B cell (primary cell): ENCODE results near the gene HDGFL2. TPM values are rescaled to one million over a fixed set of nuclear protein-coding genes. Genes with fewer than 3 reads are reported as not detected.

ENCODE experiments used
- ATAC-seq: fragments of 200-7000 bp; cut with Tn5 transposase; one replicate; pipeline ENCODE4 v1.10.0; 2021; ENCODE audit warnings: low read depth, mild to moderate bottlenecking, moderate number of reproducible peaks, moderate library complexity
- CTCF ChIA-PET: fragments of 350-600 bp; sonication (Branson Sonifier 250); formaldehyde crosslinking; loops from one replicate; lab custom pipeline; 2021; ENCODE audit warnings: antibody characterized with exemption, inconsistent platforms; lab: Charles Lee
- POLR2A ChIA-PET: fragments of 350-600 bp; sonication (Branson Sonifier 250); formaldehyde crosslinking; loops from one replicate; lab custom pipeline; 2021; ENCODE audit warnings: antibody characterized with exemption; lab: Charles Lee
- DNase-seq: peaks from one replicate; pipeline ENCODE4 v3.0.0; 2013
- H2AFZ ChIP-seq: 2 replicates; pipeline ENCODE4 v1.6.1; 2012; ENCODE audit warnings: mild to moderate bottlenecking, low read depth, low read length; ENCODE audit not compliant: insufficient read depth, poor library complexity, severe bottlenecking
- H3K27ac ChIP-seq, 2 donors: 1 replicate in 1 of 2; 2 replicates in 1 of 2; pipeline ENCODE4 v1.5.1; 2012 to 2013; ENCODE audit warnings: low read length in 2 of 2, mild to moderate bottlenecking in 2 of 2, moderate library complexity in 1 of 2
- H3K27me3 ChIP-seq, 4 experiments: fragments of 200-600 bp in 1 of 4; sonication (generic) in 1 of 4; replicated peaks in 1 of 4; 1 replicate in 2 of 4; 2 replicates in 2 of 4; pipeline versions ENCODE4 v1.6.1 to v1.7.0; 2013 to 2016; ENCODE audit warnings: low read length in 3 of 4, mild to moderate bottlenecking in 2 of 4, mixed read lengths in 1 of 4, moderate library complexity in 1 of 4; ENCODE audit not compliant: insufficient read depth in 4 of 4, control insufficient read depth in 3 of 4; ENCODE audit errors: control extremely low read depth in 1 of 4
- H3K36me3 ChIP-seq, 2 experiments: replicated peaks in 1 of 2; 1 replicate in 1 of 2; 2 replicates in 1 of 2; pipeline versions ENCODE4 v1.6.1 to v1.7.1; 2013; ENCODE audit warnings: low read length in 1 of 2; ENCODE audit not compliant: insufficient read depth in 2 of 2, control insufficient read depth in 1 of 2; ENCODE audit errors: control extremely low read depth in 1 of 2, extremely low read depth in 1 of 2
- H3K4me1 ChIP-seq, 2 donors: fragments of 200-600 bp in 1 of 2; sonication (generic) in 1 of 2; 1 replicate in 1 of 2; 2 replicates in 1 of 2; pipeline versions ENCODE4 v1.5.1 to v1.6.1; 2013 to 2017; ENCODE audit warnings: low read length in 2 of 2; ENCODE audit not compliant: control insufficient read depth in 2 of 2, insufficient read depth in 2 of 2
- H3K4me2 ChIP-seq: replicated peaks from 2 replicates; pipeline ENCODE3; 2012; ENCODE audit warnings: mild to moderate bottlenecking, low read depth, low read length; ENCODE audit not compliant: poor library complexity, severe bottlenecking
- H3K4me3 ChIP-seq, 5 experiments: fragments of 200-600 bp in 1 of 5; sonication (generic) in 1 of 5; 1 replicate in 3 of 5; 2 replicates in 2 of 5; pipeline versions ENCODE4 v1.5.1 to v1.7.0; 2011 to 2016; ENCODE audit warnings: low read length in 4 of 5, mild to moderate bottlenecking in 4 of 5, low read depth in 2 of 5, control low read depth in 1 of 5, moderate library complexity in 1 of 5; ENCODE audit not compliant: insufficient read depth in 1 of 5; ENCODE audit errors: control extremely low read depth in 1 of 5, extremely low read depth in 1 of 5
- H3K79me2 ChIP-seq: fragments of 200-600 bp; sonication (generic); one replicate; pipeline ENCODE4 v1.6.0; 2016; ENCODE audit warnings: low read length; ENCODE audit not compliant: control insufficient read depth, insufficient read depth
- H3K9ac ChIP-seq: fragments of 200-600 bp; sonication (generic); 2 replicates; pipeline ENCODE4 v1.6.1; 2017; ENCODE audit warnings: mild to moderate bottlenecking, low read length, moderate library complexity
- H3K9me3 ChIP-seq, 3 donors: one replicate each; pipeline versions ENCODE4 v1.6.1 to v1.7.1; 2013; ENCODE audit warnings: low read length in 2 of 3; ENCODE audit not compliant: control insufficient read depth in 2 of 3, insufficient read depth in 1 of 3; ENCODE audit errors: control extremely low read depth in 1 of 3
- H4K20me1 ChIP-seq: 2 replicates; pipeline ENCODE4 v1.6.0; 2012; ENCODE audit warnings: mild to moderate bottlenecking, low read length; ENCODE audit not compliant: insufficient read depth, control insufficient read depth, poor library complexity, severe bottlenecking
- H3K27ac Mint-ChIP-seq: one replicate; pipeline ENCODE4 v1.8.0; 2021; ENCODE audit warnings: mixed read lengths
- H3K27me3 Mint-ChIP-seq: one replicate; pipeline ENCODE4 v1.8.0; 2021; ENCODE audit warnings: mixed read lengths
- H3K4me1 Mint-ChIP-seq: one replicate; pipeline ENCODE4 v1.8.0; 2021; ENCODE audit warnings: mixed read lengths
- H3K4me3 Mint-ChIP-seq: one replicate; pipeline ENCODE4 v1.8.0; 2021; ENCODE audit warnings: mixed read lengths
- H3K9me3 Mint-ChIP-seq: one replicate; pipeline ENCODE4 v1.8.0; 2022; ENCODE audit warnings: mixed read lengths; ENCODE audit not compliant: insufficient read depth
- EZH2 ChIP-seq: IDR thresholded peaks from 2 replicates; pipeline ENCODE4 v1.6.1; 2012; ENCODE audit warnings: borderline replicate concordance, low read depth, mild to moderate bottlenecking, moderate library complexity, low read length; ENCODE audit not compliant: insufficient read depth, poor library complexity, severe bottlenecking
- WGBS: methylation state at CpG from one replicate; pipeline ENCODE4 v1.1.5; 2013; ENCODE audit warnings: missing lambda C conversion rate; ENCODE audit not compliant: insufficient coverage; 5-methylcytosine and 5-hydroxymethylcytosine counted together
- intact Hi-C: fragments of 100-400 bp; cut with micrococcal nuclease; formaldehyde crosslinking; loops from one replicate; pipeline ENCODE4 v1.10.0; 2022
- polyA plus RNA-seq: library from polyadenylated mRNA; depleted of rRNA; stranded (reverse); fragments of >200 nt; gene quantifications from 2 replicates; pipeline ENCODE4 v1.2.3, GENCODE V29; 2012
- total RNA-seq, 2 donors: library from RNA; stranded (reverse); fragments of 120-200 nt in 1 of 2; gene quantifications; 1 replicate in 1 of 2; 2 replicates in 1 of 2; pipeline versions ENCODE4 v1.2.3 to v1.2.4, GENCODE V29; 2013 to 2022
- TF ChIP-seq, protein P1 (sequence below): fragments of 200-600 bp; IDR thresholded peaks from one replicate; pipeline ENCODE4 v1.8.0; 2022; ENCODE audit warnings: antibody characterized with exemption, mild to moderate bottlenecking

The HDGFL2 gene
- total and polyA plus RNA-seq, 2 donors (not counting 1 experiment from before 2014, with no cell fraction given) = 18.4 to 49.9 TPM

DNA sequence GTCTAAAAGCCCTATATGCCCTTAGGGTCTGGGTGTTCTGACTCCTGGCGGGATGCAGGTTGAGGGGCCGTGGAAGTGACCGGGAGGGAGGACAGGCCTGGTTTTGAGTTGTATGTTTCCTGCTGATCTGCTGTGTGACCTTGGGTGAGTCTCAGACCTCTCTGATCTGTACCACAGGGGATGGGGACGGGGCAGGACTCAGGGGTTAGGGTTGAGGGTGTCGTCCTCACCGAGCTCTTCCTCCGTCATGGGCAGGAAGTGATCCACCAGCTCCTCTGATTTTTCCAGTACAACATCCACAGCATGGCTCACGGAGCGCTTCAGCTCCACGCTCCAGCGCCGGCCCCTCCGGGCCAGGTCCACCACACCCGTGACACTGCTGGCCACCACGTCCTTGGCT lies 56.7 kb downstream of the HDGFL2 start:
- no peaks in the 10 kb centered on the region for H3K36me3 ChIP-seq
- no peaks in the 10 kb centered on the region for H3K79me2 ChIP-seq
- no peak for DNase-seq
- Mint-ChIP-seq H3K4me1 (no peaks in the 10 kb centered on the region), H3K4me3 (no peak overlapping the region), H3K9me3 (no peaks in the 10 kb centered on the region), H3K27ac (no peak overlapping the region), H3K27me3 (peaks cover 8% of the 10 kb centered on the region)
- H3K4me3 ChIP-seq = no peak overlapping the region
- POLR2A ChIA-PET = no interaction called here
- intact Hi-C loops = no loop called here
- WGBS = 88% methylated on average over 13 of the region's 15 CpGs
- H3K27me3 ChIP-seq = peaks cover 0 to 2% (median 0%) of the 10 kb centered on the region in 4 experiments
- H3K4me2 ChIP-seq = no peak overlapping the region
- CTCF ChIA-PET = no interaction called here
- ATAC-seq = no peak
- no peak overlapping the region for H3K9ac ChIP-seq
- H3K9me3 ChIP-seq = no peaks in the 10 kb centered on the region
- TF ChIP-seq, protein P1, sequence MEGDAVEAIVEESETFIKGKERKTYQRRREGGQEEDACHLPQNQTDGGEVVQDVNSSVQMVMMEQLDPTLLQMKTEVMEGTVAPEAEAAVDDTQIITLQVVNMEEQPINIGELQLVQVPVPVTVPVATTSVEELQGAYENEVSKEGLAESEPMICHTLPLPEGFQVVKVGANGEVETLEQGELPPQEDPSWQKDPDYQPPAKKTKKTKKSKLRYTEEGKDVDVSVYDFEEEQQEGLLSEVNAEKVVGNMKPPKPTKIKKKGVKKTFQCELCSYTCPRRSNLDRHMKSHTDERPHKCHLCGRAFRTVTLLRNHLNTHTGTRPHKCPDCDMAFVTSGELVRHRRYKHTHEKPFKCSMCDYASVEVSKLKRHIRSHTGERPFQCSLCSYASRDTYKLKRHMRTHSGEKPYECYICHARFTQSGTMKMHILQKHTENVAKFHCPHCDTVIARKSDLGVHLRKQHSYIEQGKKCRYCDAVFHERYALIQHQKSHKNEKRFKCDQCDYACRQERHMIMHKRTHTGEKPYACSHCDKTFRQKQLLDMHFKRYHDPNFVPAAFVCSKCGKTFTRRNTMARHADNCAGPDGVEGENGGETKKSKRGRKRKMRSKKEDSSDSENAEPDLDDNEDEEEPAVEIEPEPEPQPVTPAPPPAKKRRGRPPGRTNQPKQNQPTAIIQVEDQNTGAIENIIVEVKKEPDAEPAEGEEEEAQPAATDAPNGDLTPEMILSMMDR = no peak
- no peak for TF ChIP-seq EZH2
- no peaks in the 10 kb centered on the region for H4K20me1 ChIP-seq
- no peaks in the 10 kb centered on the region for H3K4me1 ChIP-seq
- H2AFZ ChIP-seq = no peak overlapping the region
- H3K27ac ChIP-seq = no peak overlapping the region

DNA sequence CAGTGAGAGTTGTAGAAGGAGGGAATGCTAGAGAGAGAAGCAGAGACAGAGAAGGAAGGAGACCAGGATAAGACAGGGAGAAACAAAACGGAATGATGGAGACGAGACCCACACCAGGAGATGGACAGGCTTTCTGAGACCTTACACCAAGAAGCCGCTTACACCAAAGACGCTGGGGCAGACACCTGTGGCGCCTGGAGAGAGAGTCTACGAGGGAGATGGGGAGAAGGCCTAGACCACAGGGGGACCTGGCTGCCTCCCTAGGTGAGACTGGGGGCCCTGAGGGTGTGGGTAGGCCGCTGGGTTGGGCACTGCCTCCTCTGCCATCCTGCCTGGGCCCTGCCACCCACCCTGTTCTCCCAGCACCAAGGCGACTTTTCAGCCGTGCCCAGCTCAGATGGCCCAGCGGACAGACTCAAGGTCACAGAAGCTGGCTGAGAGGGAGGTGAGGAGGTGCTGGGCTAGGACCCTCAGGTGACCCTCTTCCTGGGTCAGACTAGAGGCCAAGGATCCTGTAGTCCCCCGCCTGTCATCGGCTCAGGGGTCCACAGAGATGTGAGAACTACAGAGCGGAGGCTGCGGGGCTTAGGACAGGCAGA lies 57.9 kb downstream of the HDGFL2 start:
- H3K79me2 ChIP-seq = no peaks in the 10 kb centered on the region
- H2AFZ ChIP-seq = no peak overlapping the region
- no peak overlapping the region for H3K4me3 Mint-ChIP-seq
- no peak for ATAC-seq
- no peaks in the 10 kb centered on the region for H3K9me3 Mint-ChIP-seq
- H3K4me2 ChIP-seq = no peak overlapping the region
- H3K36me3 ChIP-seq = no peaks in the 10 kb centered on the region
- peaks cover 7% of the 10 kb centered on the region for H3K27me3 Mint-ChIP-seq
- no peak overlapping the region for H3K27ac Mint-ChIP-seq
- 78% methylated on average over 12 of the region's 14 CpGs for WGBS
- intact Hi-C loops = no loop called here
- H3K4me3 ChIP-seq = no peak overlapping the region
- no peak overlapping the region for H3K9ac ChIP-seq
- TF ChIP-seq EZH2 = no peak
- TF ChIP-seq, protein P1 = no peak
- H3K4me1 Mint-ChIP-seq = peaks cover 1% of the 10 kb centered on the region
- H3K27me3 ChIP-seq = peaks cover 0 to 8% (median 3%) of the 10 kb centered on the region in 4 experiments
- ChIA-PET POLR2A (interaction anchor here (0.6 kb wide), 1 partner anchor 10 kb away, joined by 8 read pairs; the partner anchor contains the start of gene LRG1), CTCF (no interaction called here)
- H3K27ac ChIP-seq = no peak overlapping the region
- H3K4me1 ChIP-seq = peaks cover under 1 to 2% of the 10 kb centered on the region in 2 donors
- DNase-seq = no peak
- peaks cover 0 to 4% (median 0%) of the 10 kb centered on the region in 3 donors for H3K9me3 ChIP-seq
- no peaks in the 10 kb centered on the region for H4K20me1 ChIP-seq
